ENCODE data around the gene ZBTB16. TPM values are rescaled to one million over a fixed set of nuclear protein-coding genes. Genes with fewer than 3 reads are reported as not detected.

ZBTB16 gene
- total and polyA plus RNA-seq, 2 donors (not counting 3 experiments of a cell fraction or from before 2014, with no cell fraction given), result 9.8 to 20.3 TPM

- H2AFZ ChIP-seq (ENCODE audit: low read depth, low read length), result no peak overlapping the region
- H3K79me2 ChIP-seq (ENCODE audit: control insufficient read depth, insufficient read depth, low read length), result no peaks in the 10 kb centered on the region
- no peak overlapping the region for H3K9ac ChIP-seq (replicated peaks; ENCODE audit: extremely low read depth, insufficient read depth, low read length)
- no peak for TF ChIP-seq POLR2A (IDR thresholded peaks at IDR 0.05; ENCODE audit: low read depth, low read length)
- POLR2A ChIA-PET, result no interaction called here
- intact Hi-C loops (cut with micrococcal nuclease) (no loop called here), dilution Hi-C loops (cut with MboI; ENCODE audit: extremely low pct_ligation_motif_present, low sequenced_read_pairs) (no loop called here)
- BruUV-seq (replicated peaks), result no TSS peak
- DNase-seq (ENCODE audit: low read depth, low spot score) (no peak), FAIRE-seq (no peak)
- no peaks in the 10 kb centered on the region for H3K4me1 ChIP-seq (ENCODE audit: control insufficient read depth, extremely low read depth, insufficient read depth, low read length)
- no peaks in the 10 kb centered on the region for H4K20me1 ChIP-seq (replicated peaks; ENCODE audit: control insufficient read depth, extremely low read depth, insufficient read depth, low read length)
- H3K27ac ChIP-seq (ENCODE audit: insufficient read depth, low read depth, low read length), result no peak overlapping the region
- no peak overlapping the region for H3K4me2 ChIP-seq (ENCODE audit: insufficient read depth, low read length)
- H3K9me3 ChIP-seq (replicated peaks; ENCODE audit: control insufficient read depth, insufficient read depth, low read length), result no peaks in the 10 kb centered on the region
- H3K9me1 ChIP-seq (replicated peaks; ENCODE audit: control insufficient read depth, extremely low read depth, insufficient read depth, low read length), result no peaks in the 10 kb centered on the region
- no peak overlapping the region for H3K4me3 ChIP-seq (replicated peaks in 1 of 3; ENCODE audit: insufficient read depth in 1 of 3, low read depth in 1 of 3, low read length in 3 of 3)
- H3K27me3 ChIP-seq (ENCODE audit: control insufficient read depth in 2 of 2, insufficient read depth in 2 of 2, low read length in 2 of 2), result no peaks in the 10 kb centered on the region
- peaks cover 0 to 13% of the 10 kb centered on the region in 2 experiments for H3K36me3 ChIP-seq (ENCODE audit: control insufficient read depth in 2 of 2, extremely low read depth in 1 of 2, insufficient read depth in 2 of 2, low read length in 2 of 2)
- CTCF ChIA-PET, result no interaction called here
These were observed 131.1 kb downstream of the ZBTB16 start for GRCh38 chr11:114190630-114191029.

- Histone ChIP-seq H3K36me3 (ENCODE audit: control insufficient read depth in 2 of 2, extremely low read depth in 1 of 2, insufficient read depth in 2 of 2, low read length in 2 of 2) (peaks cover 0 to 6% of the 10 kb centered on the region in 2 experiments), H3K4me2 (ENCODE audit: insufficient read depth, low read length) (no peak overlapping the region), H3K9ac (replicated peaks; ENCODE audit: extremely low read depth, insufficient read depth, low read length) (no peak overlapping the region), H3K27ac (ENCODE audit: insufficient read depth, low read depth, low read length) (no peak overlapping the region), H3K79me2 (ENCODE audit: control insufficient read depth, insufficient read depth, low read length) (no peaks in the 10 kb centered on the region), H2AFZ (ENCODE audit: low read depth, low read length) (no peak overlapping the region), H3K4me3 (replicated peaks in 1 of 3; ENCODE audit: insufficient read depth in 1 of 3, low read depth in 1 of 3, low read length in 3 of 3) (no peak overlapping the region), H3K9me1 (replicated peaks; ENCODE audit: control insufficient read depth, extremely low read depth, insufficient read depth, low read length) (no peaks in the 10 kb centered on the region), H3K27me3 (ENCODE audit: control insufficient read depth in 2 of 2, insufficient read depth in 2 of 2, low read length in 2 of 2) (no peaks in the 10 kb centered on the region), H3K9me3 (replicated peaks; ENCODE audit: control insufficient read depth, insufficient read depth, low read length) (no peaks in the 10 kb centered on the region), H3K4me1 (ENCODE audit: control insufficient read depth, extremely low read depth, insufficient read depth, low read length) (no peaks in the 10 kb centered on the region), H4K20me1 (replicated peaks; ENCODE audit: control insufficient read depth, extremely low read depth, insufficient read depth, low read length) (no peaks in the 10 kb centered on the region)
- TF ChIP-seq CTCF (IDR thresholded peaks at IDR 0.05; ENCODE audit: extremely low read depth in 1 of 2, insufficient read depth in 1 of 2, low read depth in 1 of 2, low read length in 2 of 2), result no peak
- no peak for TF ChIP-seq MYC (IDR thresholded peaks at IDR 0.05; ENCODE audit: low read depth, low read length)
- no peak for TF ChIP-seq EZH2 (IDR thresholded peaks at IDR 0.05; ENCODE audit: borderline replicate concordance, low read depth, low read length, severe bottlenecking)
- TF ChIP-seq POLR2AphosphoS5 (IDR thresholded peaks at IDR 0.05; ENCODE audit: insufficient read depth, low read depth, low read length), result no peak
- TF ChIP-seq FOS (IDR thresholded peaks at IDR 0.05; ENCODE audit: borderline replicate concordance, insufficient read depth, low read length), result no peak
- TF ChIP-seq MAX (IDR thresholded peaks at IDR 0.05; ENCODE audit: insufficient read depth, insufficient read length), result no peak
- TF ChIP-seq POLR2A (IDR thresholded peaks at IDR 0.05; ENCODE audit: low read depth, low read length), result no peak
- TF ChIP-seq JUN (IDR thresholded peaks at IDR 0.05; ENCODE audit: borderline replicate concordance, insufficient read depth, insufficient read length, low read depth), result no peak
- TF ChIP-seq GATA2 (IDR thresholded peaks at IDR 0.05; ENCODE audit: insufficient read depth, insufficient read length, low read depth, low read length), result no peak
- no TSS peak for BruUV-seq (replicated peaks)
- DNase-seq (ENCODE audit: low read depth, low spot score) (no peak), FAIRE-seq (no peak)
- CTCF ChIA-PET, result interaction anchor here (1.0 to 2.9 kb wide), 9 partner anchors 9 to 156 kb away, joined by 3 to 22 read pairs (median 4); no protein-coding TSS in a partner anchor
- dilution Hi-C loops (cut with MboI; ENCODE audit: extremely low pct_ligation_motif_present, low sequenced_read_pairs), result no loop called here
- intact Hi-C loops (cut with micrococcal nuclease), result no loop called here
- POLR2A ChIA-PET, result interaction anchor here (1.8 kb wide), 1 partner anchor 13 kb away, joined by 6 read pairs; no protein-coding TSS in a partner anchor
These were observed 132.4 kb downstream of the ZBTB16 start for GRCh38 chr11:114191893-114192292.

Measured in endothelial cell of umbilical vein (primary cell).